GM18505 (cell line): ENCODE measurements around the gene FXN.
"Not testable (repeated sequence)": the region's sequence is repeated elsewhere in the genome, so short reads cannot be mapped to it uniquely, and the experiment has no call there.

Experiments used
- ATAC-seq: cut with Tn5 transposase; IDR thresholded peaks from one replicate; pipeline ENCODE4 v1.9.1; 2021; ENCODE audit not compliant: unreplicated experiment
- POLR2A ChIP-seq: IDR thresholded peaks from 4 replicates; pipeline ENCODE4 v1.6.1; 2011; ENCODE audit warnings: borderline replicate concordance; ENCODE audit not compliant: insufficient read depth, insufficient read length; ENCODE audit errors: extremely low read depth

Gene FXN

GRCh38 chr9:69109152-69109551 is 73.6 kb downstream of the FXN start:
- no peak for TF ChIP-seq POLR2A
- no peak for ATAC-seq

DNA sequence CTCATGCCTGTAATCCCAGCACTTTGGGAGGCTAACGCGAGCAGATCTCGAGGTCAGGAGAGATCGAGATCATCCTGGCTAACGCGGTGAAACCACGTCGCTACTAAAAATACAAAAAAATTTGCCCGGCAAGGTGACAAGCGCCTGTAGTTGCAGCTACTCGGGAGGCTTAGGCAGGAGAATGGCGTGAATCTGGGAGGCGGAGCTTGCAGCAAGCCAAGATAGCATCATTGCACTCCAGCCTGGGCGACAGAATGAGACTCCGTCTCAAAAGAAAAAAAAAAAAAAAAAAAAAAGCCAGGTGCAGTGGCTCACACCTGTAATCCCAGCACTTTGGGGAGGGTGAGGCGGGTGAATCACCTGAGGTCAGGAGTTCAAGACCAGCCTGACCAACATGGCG is 77.1 kb downstream of the FXN start:
- ATAC-seq: not testable (repeated sequence)

- TF ChIP-seq POLR2A: no peak
- no peak for ATAC-seq
These were observed 80.1 kb downstream of the FXN start for GRCh38 chr9:69115621-69116020.

GRCh38 chr9:69118656-69119055 is 83.1 kb downstream of the FXN start:
- no peak for ATAC-seq
- TF ChIP-seq POLR2A: no peak

- no peak for TF ChIP-seq POLR2A
- ATAC-seq: peak; percentile 34
These were observed 85.0 kb downstream of the FXN start for GRCh38 chr9:69120380-69121154.

DNA sequence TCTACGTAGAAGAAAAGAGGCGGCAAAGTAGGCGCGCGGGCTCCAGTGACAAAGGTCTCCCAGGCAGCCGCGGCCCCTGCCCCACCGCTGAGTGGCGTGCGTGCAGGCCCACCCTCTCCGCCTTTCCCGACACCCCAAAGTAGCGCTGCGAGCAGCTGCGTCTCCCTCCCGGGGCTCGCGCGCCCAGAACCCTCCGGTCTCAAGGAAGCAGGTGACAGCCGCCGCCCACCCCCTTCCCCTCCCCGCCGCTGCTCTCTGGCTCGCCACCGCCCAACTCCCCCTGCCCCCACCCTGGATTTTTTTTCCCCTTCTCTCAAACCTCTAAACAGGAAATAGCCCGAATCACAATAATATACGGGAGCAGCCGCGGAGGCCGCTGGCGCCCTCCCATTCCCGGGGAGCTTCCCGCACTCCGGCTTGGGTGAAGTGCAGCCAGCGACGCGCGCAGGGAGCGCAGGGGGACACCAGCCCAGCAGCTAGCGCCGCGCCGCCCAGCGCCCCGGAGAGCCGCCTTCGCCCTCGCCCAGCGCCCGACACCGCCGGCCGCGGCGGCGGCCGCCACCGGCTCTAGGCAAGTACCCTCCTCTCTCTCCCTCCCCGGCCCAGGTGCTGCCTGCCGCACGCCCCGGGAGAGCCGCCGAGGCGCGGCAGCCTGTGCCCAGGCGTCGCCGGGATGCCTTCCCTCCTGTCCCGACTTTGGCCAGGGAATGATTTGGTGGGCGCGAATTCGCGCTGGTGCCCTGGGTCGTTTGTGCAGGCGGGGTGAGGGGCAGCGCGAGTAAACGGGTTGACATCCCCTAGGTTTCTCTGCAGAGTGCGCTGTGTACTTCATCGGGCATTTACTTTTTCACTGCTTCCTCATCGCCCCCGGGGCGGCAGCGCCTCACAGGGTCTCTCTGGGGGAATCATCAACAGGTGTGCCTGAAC is 85.9 kb downstream of the FXN start:
- TF ChIP-seq POLR2A: no peak
- peak; percentile 65 for ATAC-seq

DNA sequence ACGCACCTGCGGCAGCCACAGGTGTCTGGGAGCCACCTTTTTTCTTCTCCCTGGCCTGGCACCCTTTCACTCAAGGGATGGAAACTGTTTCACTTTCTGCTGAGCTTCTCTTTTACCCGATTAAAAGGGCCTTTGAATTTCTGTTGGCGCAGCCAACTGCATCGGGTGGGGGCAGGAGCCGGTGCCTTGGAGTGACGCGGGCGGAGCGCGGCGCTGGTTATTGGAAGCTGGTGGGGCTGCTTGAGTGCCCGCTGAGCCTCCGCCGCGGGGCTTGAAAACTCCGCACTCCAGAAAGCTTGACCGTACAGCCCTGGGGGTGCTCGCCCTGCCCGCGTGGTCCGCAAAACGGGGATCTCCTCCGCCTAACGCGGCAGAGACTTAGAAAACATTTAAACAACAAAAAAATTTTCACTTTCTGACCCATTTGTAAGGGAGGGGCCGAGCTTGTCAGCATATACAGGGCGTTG is 86.6 kb downstream of the FXN start:
- TF ChIP-seq POLR2A: no peak
- peak; percentile 61 for ATAC-seq

GRCh38 chr9:69122549-69123141 is 87.1 kb downstream of the FXN start:
- no peak for TF ChIP-seq POLR2A
- no peak for ATAC-seq

DNA sequence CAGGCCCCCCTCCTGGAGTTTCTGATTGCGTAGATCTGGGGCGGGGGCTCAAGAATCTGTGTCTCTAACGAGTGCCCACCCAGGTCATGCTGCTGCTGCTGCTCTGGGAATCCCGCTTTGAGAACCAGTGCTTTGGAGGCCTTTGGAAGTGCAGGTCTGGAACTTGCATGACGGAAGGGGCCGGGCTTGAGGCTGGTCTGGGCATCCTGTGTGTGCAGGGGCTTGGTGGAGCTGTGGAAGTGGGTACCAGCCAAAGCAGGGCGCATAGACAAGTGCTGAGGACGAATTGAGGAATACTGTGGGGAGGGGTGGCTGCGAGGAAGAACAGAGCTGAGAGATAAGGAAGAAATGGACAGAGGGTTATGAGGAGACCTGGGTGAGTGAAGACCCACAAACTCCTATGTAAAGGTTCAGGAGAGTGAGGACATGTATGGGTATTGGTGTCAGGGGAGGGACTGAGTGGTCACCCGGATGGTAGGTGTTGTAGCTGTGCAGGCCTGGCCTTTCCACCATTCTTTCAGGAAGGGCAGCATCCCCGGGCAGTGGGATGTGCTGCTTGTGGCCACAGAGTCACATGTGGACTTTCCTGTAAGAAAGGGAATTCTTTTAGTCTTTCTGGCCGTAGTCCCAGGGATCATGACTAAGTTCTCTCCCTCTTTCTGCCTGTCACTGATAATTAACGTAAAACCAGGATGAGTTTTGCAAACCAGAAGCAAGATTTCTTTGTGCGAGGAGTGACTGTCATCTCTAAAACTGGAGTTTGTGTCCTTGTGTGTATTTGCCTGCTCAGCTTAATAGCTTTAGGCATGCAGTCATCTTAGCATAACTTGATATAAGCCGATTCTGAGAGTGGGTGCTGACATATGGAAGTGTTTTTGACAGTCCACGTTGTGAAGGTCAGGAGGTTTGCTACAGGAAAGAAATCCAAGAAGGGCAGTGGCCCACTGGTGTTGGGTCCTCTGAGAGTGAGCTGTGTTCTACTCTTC is 95.2 kb downstream of the FXN start:
- no peak for TF ChIP-seq POLR2A
- no peak for ATAC-seq

DNA sequence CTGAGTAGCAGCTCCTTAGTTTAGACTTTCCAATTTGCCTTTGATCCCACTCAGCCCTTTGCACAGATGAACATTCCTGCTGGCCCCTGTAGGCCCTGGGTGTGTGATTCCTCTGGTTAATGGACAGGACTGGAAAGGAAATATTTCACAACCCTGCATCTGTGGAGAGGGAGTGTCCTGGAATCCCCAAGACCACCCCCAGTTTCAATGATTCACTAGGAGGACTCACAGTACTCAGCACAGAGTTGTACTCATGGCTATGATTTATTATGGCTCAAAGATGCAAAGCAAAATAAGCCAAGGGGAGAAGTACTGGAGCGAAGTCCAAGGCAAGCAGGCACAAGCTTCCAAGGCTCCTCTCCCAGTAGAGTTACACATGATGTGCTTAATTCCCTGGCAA is 96.1 kb downstream of the FXN start:
- no peak for TF ChIP-seq POLR2A
- ATAC-seq: no peak

- TF ChIP-seq POLR2A: no peak
These were observed 96.8 kb downstream of the FXN start for GRCh38 chr9:69132361-69132760.

DNA sequence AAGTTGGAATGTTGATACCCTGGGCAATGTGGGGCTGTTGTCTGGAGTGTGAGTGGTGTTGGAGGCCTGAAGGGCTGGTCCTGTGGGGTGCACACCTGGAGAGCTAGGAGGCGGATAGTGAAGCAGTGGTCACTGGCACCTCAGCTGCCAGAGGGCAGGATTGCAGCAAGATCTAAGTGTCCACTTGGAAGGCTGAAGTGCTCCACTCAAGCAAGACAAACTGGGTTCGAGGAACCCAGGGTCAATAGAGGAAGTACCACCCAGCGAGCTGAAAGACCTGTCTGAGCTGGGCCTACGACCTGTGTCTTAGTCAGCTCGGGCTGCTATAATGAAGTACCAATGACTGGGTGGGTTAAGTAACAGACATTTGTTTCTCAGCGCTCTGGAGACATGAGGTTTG is 98.9 kb downstream of the FXN start:
- TF ChIP-seq POLR2A: no peak

More at GRCh38 chr9:69132361-69132760, 96.8 kb downstream of the FXN start:
- ATAC-seq: no peak

More for the DNA sequence above, 98.9 kb downstream of the FXN start:
- ATAC-seq: no peak
